ENCODE data around the gene JMJD8.

The JMJD8 gene

GRCh38 chr16:643050-643368, 41.1 kb downstream of the JMJD8 start:
- peak overlapping the region; percentile 55 for H3K27ac ChIP-seq (ENCODE audit: low read length)
- peak overlapping the region; percentile 69 to 80 for H3K4me3 ChIP-seq (ENCODE audit: low read length in 2 of 2)
- H3K4me1 ChIP-seq (ENCODE audit: control insufficient read depth, insufficient read depth, low read length) = peaks cover 38% of the 10 kb centered on the region
- H3K9me3 ChIP-seq (ENCODE audit: control insufficient read depth in 2 of 2, low read length in 2 of 2) = no peaks in the 10 kb centered on the region
- H3K36me3 ChIP-seq (ENCODE audit: control insufficient read depth in 2 of 2, insufficient read depth in 2 of 2, low read length in 2 of 2) = no peaks in the 10 kb centered on the region
- H3K27me3 ChIP-seq (ENCODE audit: control insufficient read depth in 1 of 2, insufficient read depth in 2 of 2, low read length in 2 of 2) = no peaks in the 10 kb centered on the region
- peak overlapping the region; percentile 58 to 83 for H3K9ac ChIP-seq (ENCODE audit: low read length in 2 of 2)

- H3K4me3 ChIP-seq (ENCODE audit: low read length in 2 of 2) = peak overlapping the region; percentile 69 to 80
These were observed 41.7 kb downstream of the JMJD8 start for GRCh38 chr16:642189-643049.

GRCh38 chr16:641326-642188, 42.6 kb downstream of the JMJD8 start, which contains the start of gene MCRIP2:
TSS of gene MCRIP2 (plus strand) at chr16:641828. CDS start at chr16:641992, 164 bp downstream.
- Histone ChIP-seq H3K27me3 (ENCODE audit: control insufficient read depth in 1 of 2, insufficient read depth in 2 of 2, low read length in 2 of 2) (no peaks in the 10 kb centered on the region), H3K27ac (ENCODE audit: low read length) (peak within 1 kb of the TSS; percentile 83), H3K4me3 (ENCODE audit: low read length in 2 of 2) (peak within 1 kb of the TSS; percentile 69 to 80), H3K9ac (ENCODE audit: low read length in 2 of 2) (peak within 1 kb of the TSS; percentile 76 to 83), H3K9me3 (ENCODE audit: control insufficient read depth in 2 of 2, low read length in 2 of 2) (no peaks in the 10 kb centered on the region), H3K4me1 (ENCODE audit: control insufficient read depth, insufficient read depth, low read length) (peaks cover 38% of the 10 kb centered on the region), H3K36me3 (ENCODE audit: control insufficient read depth in 2 of 2, insufficient read depth in 2 of 2, low read length in 2 of 2) (no peaks in the 10 kb centered on the region)

More at GRCh38 chr16:642189-643049, 41.7 kb downstream of the JMJD8 start:
- H3K27ac ChIP-seq (ENCODE audit: low read length) = peak overlapping the region; percentile 83
- no peaks in the 10 kb centered on the region for H3K36me3 ChIP-seq (ENCODE audit: control insufficient read depth in 2 of 2, insufficient read depth in 2 of 2, low read length in 2 of 2)
- H3K9me3 ChIP-seq (ENCODE audit: control insufficient read depth in 2 of 2, low read length in 2 of 2) = no peaks in the 10 kb centered on the region
- no peaks in the 10 kb centered on the region for H3K27me3 ChIP-seq (ENCODE audit: control insufficient read depth in 1 of 2, insufficient read depth in 2 of 2, low read length in 2 of 2)
- peak overlapping the region; percentile 58 to 83 for H3K9ac ChIP-seq (ENCODE audit: low read length in 2 of 2)
- H3K4me1 ChIP-seq (ENCODE audit: control insufficient read depth, insufficient read depth, low read length) = peaks cover 38% of the 10 kb centered on the region

- no peaks in the 10 kb centered on the region for H3K9me3 ChIP-seq (ENCODE audit: control insufficient read depth in 2 of 2, low read length in 2 of 2)
- H3K9ac ChIP-seq (ENCODE audit: low read length in 2 of 2) = no peak overlapping the region
- peaks cover 32% of the 10 kb centered on the region for H3K4me1 ChIP-seq (ENCODE audit: control insufficient read depth, insufficient read depth, low read length)
- H3K27me3 ChIP-seq (ENCODE audit: control insufficient read depth in 1 of 2, insufficient read depth in 2 of 2, low read length in 2 of 2) = no peaks in the 10 kb centered on the region
- no peaks in the 10 kb centered on the region for H3K36me3 ChIP-seq (ENCODE audit: control insufficient read depth in 2 of 2, insufficient read depth in 2 of 2, low read length in 2 of 2)
- H3K4me3 ChIP-seq (ENCODE audit: low read length in 2 of 2) = no peak overlapping the region
- peak overlapping the region; percentile 83 for H3K27ac ChIP-seq (ENCODE audit: low read length)
These were observed 43.5 kb downstream of the JMJD8 start for GRCh38 chr16:640614-641013.

GRCh38 chr16:638836-639235, 45.3 kb downstream of the JMJD8 start:
- H3K27me3 ChIP-seq (ENCODE audit: control insufficient read depth in 1 of 2, insufficient read depth in 2 of 2, low read length in 2 of 2) = no peaks in the 10 kb centered on the region
- no peaks in the 10 kb centered on the region for H3K36me3 ChIP-seq (ENCODE audit: control insufficient read depth in 2 of 2, insufficient read depth in 2 of 2, low read length in 2 of 2)
- peaks cover 43% of the 10 kb centered on the region for H3K4me1 ChIP-seq (ENCODE audit: control insufficient read depth, insufficient read depth, low read length)
- no peak overlapping the region for H3K27ac ChIP-seq (ENCODE audit: low read length)
- no peak overlapping the region for H3K9ac ChIP-seq (ENCODE audit: low read length in 2 of 2)
- no peak overlapping the region for H3K4me3 ChIP-seq (ENCODE audit: low read length in 2 of 2)
- H3K9me3 ChIP-seq (ENCODE audit: control insufficient read depth in 2 of 2, low read length in 2 of 2) = no peaks in the 10 kb centered on the region

GRCh38 chr16:638034-638543, 46.0 kb downstream of the JMJD8 start:
- no peaks in the 10 kb centered on the region for H3K27me3 ChIP-seq (ENCODE audit: control insufficient read depth in 1 of 2, insufficient read depth in 2 of 2, low read length in 2 of 2)
- H3K9me3 ChIP-seq (ENCODE audit: control insufficient read depth in 2 of 2, low read length in 2 of 2) = no peaks in the 10 kb centered on the region
- no peak overlapping the region for H3K9ac ChIP-seq (ENCODE audit: low read length in 2 of 2)
- no peaks in the 10 kb centered on the region for H3K36me3 ChIP-seq (ENCODE audit: control insufficient read depth in 2 of 2, insufficient read depth in 2 of 2, low read length in 2 of 2)
- H3K4me3 ChIP-seq (ENCODE audit: low read length in 2 of 2) = peak overlapping the region in 1 of 2 donors; percentile 22
- peaks cover 41% of the 10 kb centered on the region for H3K4me1 ChIP-seq (ENCODE audit: control insufficient read depth, insufficient read depth, low read length)
- H3K27ac ChIP-seq (ENCODE audit: low read length) = no peak overlapping the region

GRCh38 chr16:637081-638018, 46.8 kb downstream of the JMJD8 start:
- Histone ChIP-seq H3K36me3 (ENCODE audit: control insufficient read depth in 2 of 2, insufficient read depth in 2 of 2, low read length in 2 of 2) (no peaks in the 10 kb centered on the region), H3K9me3 (ENCODE audit: control insufficient read depth in 2 of 2, low read length in 2 of 2) (no peaks in the 10 kb centered on the region), H3K27me3 (ENCODE audit: control insufficient read depth in 1 of 2, insufficient read depth in 2 of 2, low read length in 2 of 2) (peaks cover 0 to 1% of the 10 kb centered on the region in 2 donors), H3K27ac (ENCODE audit: low read length) (peak overlapping the region; percentile 95), H3K4me3 (ENCODE audit: low read length in 2 of 2) (peak overlapping the region; percentile 94 to 97), H3K9ac (ENCODE audit: low read length in 2 of 2) (peak overlapping the region in 1 of 2 donors; percentile 93), H3K4me1 (ENCODE audit: control insufficient read depth, insufficient read depth, low read length) (peaks cover 33% of the 10 kb centered on the region)

GRCh38 chr16:636206-637080, 47.7 kb downstream of the JMJD8 start, which contains the start of gene METTL26:
TSS of gene METTL26 (minus strand) at chr16:636305. CDS start at chr16:636290, 15 bp downstream.
- Histone ChIP-seq H3K36me3 (ENCODE audit: control insufficient read depth in 2 of 2, insufficient read depth in 2 of 2, low read length in 2 of 2) (no peaks in the 10 kb centered on the region), H3K9ac (ENCODE audit: low read length in 2 of 2) (peak within 1 kb of the TSS; percentile 93 to 97), H3K4me3 (ENCODE audit: low read length in 2 of 2) (peak within 1 kb of the TSS; percentile 94 to 97), H3K4me1 (ENCODE audit: control insufficient read depth, insufficient read depth, low read length) (peaks cover 30% of the 10 kb centered on the region), H3K27me3 (ENCODE audit: control insufficient read depth in 1 of 2, insufficient read depth in 2 of 2, low read length in 2 of 2) (peaks cover 0 to 4% of the 10 kb centered on the region in 2 donors), H3K9me3 (ENCODE audit: control insufficient read depth in 2 of 2, low read length in 2 of 2) (no peaks in the 10 kb centered on the region), H3K27ac (ENCODE audit: low read length) (peak within 1 kb of the TSS; percentile 95)

- peak overlapping the region; percentile 42 to 93 for H3K9ac ChIP-seq (ENCODE audit: low read length in 2 of 2)
- H3K36me3 ChIP-seq (ENCODE audit: control insufficient read depth in 2 of 2, insufficient read depth in 2 of 2, low read length in 2 of 2) = no peaks in the 10 kb centered on the region
- peak overlapping the region; percentile 94 to 97 for H3K4me3 ChIP-seq (ENCODE audit: low read length in 2 of 2)
- peaks cover 28% of the 10 kb centered on the region for H3K4me1 ChIP-seq (ENCODE audit: control insufficient read depth, insufficient read depth, low read length)
- H3K9me3 ChIP-seq (ENCODE audit: control insufficient read depth in 2 of 2, low read length in 2 of 2) = no peaks in the 10 kb centered on the region
- H3K27me3 ChIP-seq (ENCODE audit: control insufficient read depth in 1 of 2, insufficient read depth in 2 of 2, low read length in 2 of 2) = peaks cover 0 to 6% of the 10 kb centered on the region in 2 donors
- H3K27ac ChIP-seq (ENCODE audit: low read length) = peak overlapping the region; percentile 95
These were observed 48.4 kb downstream of the JMJD8 start for GRCh38 chr16:635573-636205.

All from stomach smooth muscle (tissue), 2 donors.